SK-N-MC (cell line): ENCODE results near the gene LRRC75A.
"Not testable (repeated sequence)": the region's sequence is repeated elsewhere in the genome, so short reads cannot be mapped to it uniquely, and the experiment has no call there.

Source experiments
- DNase-seq: peaks from one replicate; pipeline ENCODE4 v3.0.0-alpha.2; 2011; ENCODE audit warnings: low read depth, low spot score
- H3K27ac ChIP-seq: fragments of 200-600 bp; sonication (generic); 2 replicates; pipeline ENCODE4 v1.5.1; 2016; ENCODE audit warnings: mixed run types
- H3K36me3 ChIP-seq: fragments of 200-600 bp; sonication (generic); 2 replicates; pipeline ENCODE4 v1.6.1; 2017; ENCODE audit warnings: antibody characterized with exemption, low read length, mixed read lengths; ENCODE audit not compliant: insufficient read depth
- H3K4me3 ChIP-seq: fragments of 200-600 bp; sonication (generic); 2 replicates; pipeline ENCODE4 v1.5.1; 2016
- H3K9ac ChIP-seq: fragments of 200-600 bp; sonication (generic); 2 replicates; pipeline ENCODE4 v1.8.0; 2017; ENCODE audit warnings: mixed run types, mixed read lengths; ENCODE audit not compliant: insufficient read length
- H3K9me3 ChIP-seq: fragments of 200-600 bp; sonication (generic); 2 replicates; pipeline ENCODE4 v1.6.1; 2017; ENCODE audit warnings: low read depth, mild to moderate bottlenecking, antibody characterized with exemption, low read length, moderate library complexity, mixed read lengths
- EZH2 ChIP-seq: fragments of 200-600 bp; sonication (generic); IDR thresholded peaks from one replicate; pipeline ENCODE4 v1.6.1; 2017; ENCODE audit warnings: antibody characterized with exemption
- FOXP2 ChIP-seq: optimal IDR thresholded peaks from 2 replicates; pipeline ENCODE3; 2011; ENCODE audit warnings: mild to moderate bottlenecking, moderate library complexity; ENCODE audit not compliant: insufficient read depth; ENCODE audit errors: extremely low read length, control extremely low read depth
- POLR2AphosphoS5 ChIP-seq: IDR thresholded peaks from 2 replicates; pipeline ENCODE4 v1.6.1; 2012; ENCODE audit warnings: mild to moderate bottlenecking, low read depth, low read length, borderline replicate concordance

Gene LRRC75A

DNA sequence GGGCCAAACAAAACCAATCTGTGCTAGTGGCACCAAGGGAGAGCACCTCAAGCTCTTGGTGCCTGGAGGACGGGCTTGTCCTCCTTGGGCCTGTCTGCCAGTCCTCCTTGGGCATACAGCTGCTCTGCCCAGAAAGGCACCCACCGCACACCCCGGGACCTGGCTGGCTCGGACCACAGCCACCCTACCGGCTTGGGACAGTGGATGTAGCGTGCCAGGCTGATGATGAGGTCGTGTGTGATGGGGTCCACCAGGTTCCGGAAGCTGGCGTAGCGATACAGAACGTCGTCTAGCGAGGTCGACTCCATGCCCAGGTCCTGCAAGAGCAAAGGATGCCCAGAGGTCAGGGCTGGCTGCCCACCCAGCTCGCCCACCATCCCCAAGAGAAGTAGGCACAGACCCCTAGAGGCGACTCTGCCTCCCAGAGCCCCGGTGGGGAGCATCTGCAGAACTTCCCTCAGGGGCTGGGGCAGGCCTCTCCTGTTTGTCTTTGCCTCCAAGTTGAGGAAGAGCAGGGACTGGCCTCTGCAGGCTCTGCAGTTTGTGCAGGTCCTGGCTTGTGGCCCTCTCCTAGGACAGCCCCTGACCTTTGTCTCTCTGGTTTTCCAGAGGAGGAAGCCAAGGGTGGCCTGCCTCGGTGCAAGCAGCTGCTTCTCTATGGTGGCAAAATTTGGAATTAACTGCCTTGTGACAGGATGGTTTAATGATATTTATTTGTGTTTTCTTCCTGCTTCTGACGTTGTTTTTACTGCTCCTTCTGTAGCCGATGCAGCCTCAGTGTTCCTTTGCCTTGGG is 29.7 kb downstream of the LRRC75A start:
- TF ChIP-seq EZH2 (no peak), FOXP2 (no peak), POLR2AphosphoS5 (no peak)
- H3K27ac ChIP-seq, result peak overlapping the region; percentile 31; the same call in 1 of the 2 replicates
- no peaks in the 10 kb centered on the region for H3K9me3 ChIP-seq
- H3K4me3 ChIP-seq, result no peak overlapping the region
- H3K9ac ChIP-seq, result no peak overlapping the region
- no peaks in the 10 kb centered on the region; the same call in 1 of the 2 replicates for H3K36me3 ChIP-seq
- no peak for DNase-seq

DNA sequence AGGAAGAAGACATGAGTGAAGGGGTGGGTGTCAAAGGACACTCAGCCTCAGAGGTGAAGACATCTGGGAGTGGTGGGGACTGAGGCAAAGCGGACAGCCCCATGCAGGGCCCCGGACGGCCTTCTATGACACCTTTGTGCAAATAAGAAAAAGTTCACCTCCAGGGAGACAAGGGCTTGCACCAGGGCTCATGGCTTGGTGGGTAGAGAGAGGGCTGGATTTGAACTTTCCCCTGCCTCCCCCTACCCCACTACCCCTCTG is 30.5 kb downstream of the LRRC75A start:
- no peak for DNase-seq
- Histone ChIP-seq H3K4me3 (no peak overlapping the region), H3K27ac (no peak overlapping the region), H3K9ac (no peak overlapping the region), H3K9me3 (no peaks in the 10 kb centered on the region), H3K36me3 (no peaks in the 10 kb centered on the region; the same call in 1 of the 2 replicates)
- TF ChIP-seq POLR2AphosphoS5, result no peak
- TF ChIP-seq FOXP2, result no peak
- no peak for TF ChIP-seq EZH2

DNA sequence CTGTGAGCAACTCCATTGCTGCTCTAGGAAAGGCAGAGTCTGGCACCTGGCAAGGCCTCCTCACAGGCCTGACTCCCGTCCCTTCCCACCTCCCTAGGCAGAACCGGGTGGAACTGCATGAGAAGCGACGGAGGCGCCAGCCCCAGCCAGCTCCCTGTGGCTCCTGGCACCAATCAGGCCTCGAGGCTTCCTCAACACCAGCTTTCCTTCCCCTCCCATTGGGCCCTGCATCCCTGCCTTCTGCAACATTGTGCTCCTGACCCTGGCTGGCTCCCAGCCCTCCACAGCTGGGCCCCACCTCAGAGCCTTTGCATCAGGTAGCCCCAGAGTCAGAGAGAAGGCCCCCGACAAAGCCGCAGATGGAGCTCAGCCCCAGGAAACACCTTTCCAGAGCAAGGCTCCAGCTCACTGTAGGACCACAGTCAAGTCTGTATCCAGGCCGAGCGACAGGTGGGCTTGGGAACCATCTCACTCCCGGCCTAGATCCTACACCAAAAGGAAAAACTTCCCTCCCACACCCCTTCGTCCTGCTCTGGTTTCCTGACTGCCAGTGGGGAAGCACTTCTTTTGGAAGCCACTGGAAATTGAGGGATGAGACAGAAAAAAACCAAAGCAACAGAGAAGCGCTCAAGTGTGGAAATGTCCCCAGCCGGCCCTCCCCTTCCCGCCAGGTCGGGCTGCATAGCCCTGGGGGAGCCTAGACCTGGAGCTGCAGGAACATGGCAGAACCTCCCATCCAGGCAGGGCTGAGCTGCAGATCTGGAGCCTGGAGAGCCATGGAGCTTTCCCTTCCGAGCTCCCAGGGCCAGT is 31.0 kb downstream of the LRRC75A start:
- Histone ChIP-seq H3K9ac (no peak overlapping the region), H3K36me3 (no peaks in the 10 kb centered on the region; the same call in 1 of the 2 replicates), H3K27ac (no peak overlapping the region), H3K4me3 (no peak overlapping the region), H3K9me3 (no peaks in the 10 kb centered on the region)
- TF ChIP-seq FOXP2, result no peak
- TF ChIP-seq EZH2, result no peak
- no peak for TF ChIP-seq POLR2AphosphoS5
- DNase-seq, result no peak

DNA sequence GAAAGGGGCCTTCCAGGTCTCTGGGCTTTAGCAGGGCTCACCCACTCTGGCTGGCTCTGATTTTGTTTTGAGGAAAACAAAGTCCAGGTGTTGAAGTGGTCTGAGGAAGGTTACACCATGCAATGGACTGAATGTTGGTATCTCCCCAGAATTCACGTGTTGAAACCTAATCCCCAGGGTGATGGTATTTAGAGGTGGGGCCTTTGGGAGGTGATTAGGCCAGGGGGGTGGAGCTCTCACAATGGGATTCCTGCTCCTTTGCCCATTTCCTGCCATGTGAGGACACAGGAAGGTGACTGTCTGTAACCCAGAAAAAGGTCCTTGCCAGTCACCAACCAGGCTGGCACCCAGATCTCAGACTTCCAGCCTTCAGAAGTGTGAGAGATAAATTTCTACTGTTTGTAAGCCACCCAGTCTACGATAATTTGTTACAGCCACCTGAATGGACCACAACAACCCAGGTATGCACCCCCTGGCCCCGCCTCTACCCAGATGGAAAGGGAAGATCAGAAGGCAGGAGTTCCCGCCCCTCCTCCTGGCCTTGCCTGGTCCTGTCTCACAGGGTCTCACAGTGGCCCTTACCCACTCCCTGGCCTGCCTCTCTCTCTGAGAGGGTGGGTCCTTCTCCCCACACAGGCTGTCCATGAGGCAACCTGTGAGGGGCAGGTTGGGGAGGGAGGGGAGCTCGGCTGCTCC is 32.0 kb downstream of the LRRC75A start:
- Histone ChIP-seq H3K36me3 (no peaks in the 10 kb centered on the region; the same call in 1 of the 2 replicates), H3K9me3 (no peaks in the 10 kb centered on the region), H3K9ac (no peak overlapping the region), H3K4me3 (no peak overlapping the region), H3K27ac (no peak overlapping the region)
- TF ChIP-seq EZH2 (no peak), POLR2AphosphoS5 (no peak), FOXP2 (no peak)
- DNase-seq, result no peak

DNA sequence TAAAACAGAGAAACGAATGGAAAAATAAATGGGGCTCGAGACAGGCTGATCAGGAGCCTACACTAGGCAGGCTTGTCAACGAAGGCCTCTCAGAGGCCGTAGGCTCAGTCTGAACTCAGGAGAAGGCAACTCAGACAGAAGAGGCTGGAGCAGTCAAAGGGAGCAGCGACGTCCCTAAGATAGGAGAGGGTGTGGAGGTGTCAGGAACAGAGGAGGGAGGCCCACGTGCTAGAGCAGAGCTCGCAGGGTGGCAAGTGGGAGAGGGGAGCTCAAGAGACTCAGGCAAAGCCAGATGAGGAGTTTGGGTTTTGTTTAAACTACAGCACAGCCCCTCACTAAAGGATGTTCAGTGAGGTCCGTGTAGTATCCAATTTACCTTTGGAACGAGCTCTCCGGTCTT is 32.7 kb downstream of the LRRC75A start:
- TF ChIP-seq EZH2 (no peak), POLR2AphosphoS5 (no peak), FOXP2 (no peak)
- no peaks in the 10 kb centered on the region for H3K9me3 ChIP-seq
- no peak for DNase-seq
- H3K27ac ChIP-seq, result no peak overlapping the region
- no peak overlapping the region for H3K4me3 ChIP-seq
- H3K9ac ChIP-seq, result no peak overlapping the region
- H3K36me3 ChIP-seq, result no peaks in the 10 kb centered on the region; the same call in 1 of the 2 replicates

DNA sequence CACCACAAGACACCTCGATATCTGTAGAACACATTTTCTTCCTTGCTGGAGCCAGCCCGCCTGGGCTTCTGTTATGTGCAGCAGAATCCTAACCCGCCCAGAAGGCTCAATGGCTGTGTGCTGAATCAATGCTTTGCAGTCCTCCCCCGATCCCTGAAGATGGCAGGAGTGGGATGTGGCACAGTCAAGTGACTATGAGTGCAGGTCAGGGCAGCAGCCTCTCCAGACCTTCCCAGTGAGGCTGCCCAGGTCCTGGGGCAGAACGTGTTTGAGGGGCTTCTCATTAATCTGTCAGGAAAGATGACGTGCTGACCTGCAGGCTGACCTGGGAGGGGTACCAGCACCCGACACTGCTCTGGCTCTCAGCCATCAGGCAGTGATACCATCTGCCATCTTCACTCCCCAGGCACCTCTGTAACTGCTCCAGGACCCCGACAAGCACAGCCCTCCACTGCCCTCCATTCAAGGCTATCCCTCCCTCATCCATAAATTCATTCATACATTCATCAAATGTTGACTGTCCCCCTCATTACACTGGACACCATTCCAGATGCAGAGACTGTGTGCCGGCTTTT is 35.2 kb downstream of the LRRC75A start:
- H3K9ac ChIP-seq, result no peak overlapping the region
- H3K27ac ChIP-seq, result no peak overlapping the region
- no peak for DNase-seq
- no peak overlapping the region for H3K4me3 ChIP-seq
- no peaks in the 10 kb centered on the region; the same call in 1 of the 2 replicates for H3K36me3 ChIP-seq
- H3K9me3 ChIP-seq, result no peaks in the 10 kb centered on the region
- TF ChIP-seq EZH2, result no peak
- TF ChIP-seq POLR2AphosphoS5, result no peak
- no peak for TF ChIP-seq FOXP2

DNA sequence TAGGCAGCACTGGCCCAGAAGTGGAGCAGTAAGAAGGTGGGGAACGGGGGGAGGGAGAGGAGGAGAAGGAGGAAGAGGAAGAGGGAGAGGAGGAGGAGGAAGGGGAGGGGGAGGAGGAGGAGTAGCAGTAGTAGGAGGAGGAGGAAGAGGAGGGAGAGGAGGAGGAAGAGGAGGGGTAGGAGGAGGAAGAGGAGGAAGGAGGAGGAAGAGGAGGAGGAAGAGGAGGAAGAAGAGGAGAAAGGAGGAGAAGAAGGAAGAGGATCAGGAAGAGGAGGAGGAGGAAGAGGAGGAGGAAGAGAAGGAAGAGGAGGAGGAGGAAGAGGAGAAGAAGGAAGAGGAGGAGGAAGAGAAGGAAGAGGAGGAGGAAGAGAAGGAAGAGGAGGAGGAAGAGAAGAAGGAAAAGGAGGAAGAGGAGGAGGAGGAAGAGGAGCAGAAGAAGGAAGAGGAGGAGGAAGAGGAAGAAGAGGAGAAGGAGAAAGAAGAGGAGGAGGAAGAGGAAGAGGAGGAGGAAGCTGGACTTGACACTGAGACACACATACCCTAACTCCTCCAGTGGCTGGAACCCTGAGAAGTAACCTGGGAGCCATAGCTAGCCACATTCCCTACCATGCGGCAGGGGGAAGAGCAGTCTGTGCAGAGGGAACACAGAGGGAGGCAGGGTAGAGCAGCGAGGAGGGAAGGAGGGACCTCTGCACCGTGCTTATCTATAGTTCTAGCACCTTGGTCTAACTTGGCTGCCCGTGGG is 35.8 kb downstream of the LRRC75A start:
- DNase-seq, result no peak
- H3K27ac ChIP-seq, result no peak overlapping the region
- no peak overlapping the region for H3K9ac ChIP-seq
- H3K4me3 ChIP-seq, result no peak overlapping the region
- no peaks in the 10 kb centered on the region; the same call in 1 of the 2 replicates for H3K36me3 ChIP-seq
- H3K9me3 ChIP-seq, result no peaks in the 10 kb centered on the region
- TF ChIP-seq EZH2 (no peak), POLR2AphosphoS5 (no peak), FOXP2 (no peak)

DNA sequence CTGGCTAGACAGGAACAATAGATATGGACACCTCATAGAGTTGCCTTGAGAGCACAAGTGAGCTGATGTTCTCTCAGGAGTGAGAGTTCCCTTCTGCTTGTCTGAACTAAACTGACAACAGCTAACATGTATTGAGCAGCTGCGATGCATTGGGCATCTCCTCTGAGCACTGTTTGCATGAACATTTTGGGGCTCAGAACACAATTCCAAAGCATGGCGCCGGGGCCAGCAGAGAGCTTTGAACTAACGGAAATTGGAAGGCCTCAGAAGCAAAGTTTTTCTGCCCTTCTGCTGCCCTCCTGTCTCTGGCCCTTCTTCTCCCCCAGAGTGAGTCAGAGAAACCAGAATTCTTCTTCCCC is 38.5 kb downstream of the LRRC75A start:
- no peak overlapping the region for H3K4me3 ChIP-seq
- TF ChIP-seq POLR2AphosphoS5, result no peak
- no peak for TF ChIP-seq EZH2
- no peak for TF ChIP-seq FOXP2
- H3K36me3 ChIP-seq, result peaks cover 8% of the 10 kb centered on the region
- no peak overlapping the region for H3K9ac ChIP-seq
- no peaks in the 10 kb centered on the region for H3K9me3 ChIP-seq
- DNase-seq, result no peak
- 0 out of 2 replicates have a peak overlapping the region, but pooled peaks have one; percentile 31 for H3K27ac ChIP-seq

DNA sequence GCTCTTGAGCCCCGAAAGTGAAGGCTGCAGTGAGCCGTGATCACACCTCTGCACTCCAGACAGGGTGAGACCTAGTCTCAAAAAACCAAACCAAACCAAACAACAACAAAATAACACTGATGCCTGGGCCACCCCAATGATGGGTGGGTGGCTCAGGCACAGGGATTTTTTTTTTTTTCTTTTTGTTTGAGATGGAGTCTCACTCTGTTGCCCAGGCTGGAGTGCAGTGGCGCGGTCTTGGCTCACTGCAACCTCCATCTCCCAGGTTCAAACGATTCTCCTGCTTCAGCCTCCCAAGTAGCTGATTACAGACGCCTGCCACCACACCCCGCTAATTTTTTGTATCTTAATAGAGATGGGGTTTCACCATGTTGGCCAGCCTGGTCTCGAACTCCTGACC is 39.7 kb downstream of the LRRC75A start:
- not testable (repeated sequence) for H3K9ac ChIP-seq, DNase-seq, H3K27ac ChIP-seq, H3K9me3 ChIP-seq, H3K4me3 ChIP-seq
- H3K36me3 ChIP-seq, result peaks cover 16% of the 10 kb centered on the region
